H1 (cell line): Measurements from ENCODE around the gene ODC1. TPM values are rescaled to one million over a fixed set of nuclear protein-coding genes. Genes with fewer than 3 reads are reported as not detected.

ENCODE experiments used
- CTCF ChIA-PET: fragments of 300-600 bp; sonication (Branson Sonifier 250); formaldehyde crosslinking; loops from one replicate; lab custom pipeline; 2021; ENCODE audit not compliant: partially characterized antibody; lab: Charles Lee
- POLR2A ChIA-PET: fragments of 300-600 bp; sonication (Branson Sonifier 250); formaldehyde crosslinking; loops from one replicate; lab custom pipeline; 2021; ENCODE audit warnings: inconsistent platforms; ENCODE audit not compliant: partially characterized antibody; lab: Charles Lee
- DNase-seq, 2 experiments: peaks; one replicate each; pipeline versions ENCODE4 v3.0.0 to v3.0.0-alpha.2; 2010 to 2022; ENCODE audit warnings: low spot score in 2 of 2, low read depth in 1 of 2, mixed read lengths in 1 of 2
- FAIRE-seq: peaks from 2 replicates; lab custom pipeline; 2011; peaks lifted over from hg19 to GRCh38; lab: Jason Lieb, UNC
- H2AFZ ChIP-seq: 2 replicates; pipeline ENCODE4 v1.8.1; 2012; ENCODE audit warnings: low read length, inconsistent platforms
- H2AK5ac ChIP-seq: 2 replicates; pipeline ENCODE4 v1.6.1; 2013; ENCODE audit warnings: low read depth, low read length
- H2BK120ac ChIP-seq: replicated peaks from 2 replicates; pipeline ENCODE3; 2013; ENCODE audit warnings: low read depth, low read length, inconsistent platforms
- H2BK12ac ChIP-seq: 2 replicates; pipeline ENCODE4 v1.6.1; 2013; ENCODE audit warnings: low read depth, low read length
- H2BK15ac ChIP-seq: 2 replicates; pipeline ENCODE4 v1.6.1; 2013; ENCODE audit warnings: low read length
- H2BK20ac ChIP-seq: 2 replicates; pipeline ENCODE4 v1.6.1; 2013; ENCODE audit warnings: low read length
- H2BK5ac ChIP-seq: 2 replicates; pipeline ENCODE4 v1.6.1; 2013; ENCODE audit warnings: low read depth, low read length
- H3K14ac ChIP-seq: 2 replicates; pipeline ENCODE4 v1.6.1; 2013; ENCODE audit warnings: inconsistent platforms; ENCODE audit not compliant: insufficient read length
- H3K18ac ChIP-seq: 2 replicates; pipeline ENCODE4 v1.6.1; 2013; ENCODE audit warnings: low read length; ENCODE audit errors: extremely low read depth
- H3K23ac ChIP-seq: 2 replicates; pipeline ENCODE4 v1.6.1; 2013; ENCODE audit warnings: inconsistent platforms; ENCODE audit not compliant: insufficient read length
- H3K23me2 ChIP-seq: 2 replicates; pipeline ENCODE4 v1.6.1; 2013; ENCODE audit warnings: low read depth, low read length
- H3K27ac ChIP-seq: 2 replicates; pipeline ENCODE4 v1.6.1; 2011; ENCODE audit warnings: low read depth, low read length, inconsistent platforms
- H3K27me3 ChIP-seq, 4 experiments: replicated peaks in 1 of 4; 1 replicate in 1 of 4; 2 replicates in 3 of 4; pipeline versions ENCODE4 v1.6.1 to v1.8.1; 2011 to 2013; ENCODE audit warnings: low read length in 3 of 4, mild to moderate bottlenecking in 3 of 4, inconsistent platforms in 2 of 4, mixed read lengths in 2 of 4, moderate library complexity in 1 of 4; ENCODE audit not compliant: control insufficient read depth in 3 of 4, insufficient read depth in 3 of 4; ENCODE audit errors: extremely low read depth in 1 of 4
- H3K36me3 ChIP-seq, 4 experiments: 2 replicates each; pipeline versions ENCODE4 v1.6.1 to v1.8.1; 2011 to 2013; ENCODE audit warnings: mild to moderate bottlenecking in 4 of 4, low read length in 3 of 4, moderate library complexity in 2 of 4, control low read depth in 1 of 4, inconsistent platforms in 1 of 4; ENCODE audit not compliant: insufficient read depth in 4 of 4, control insufficient read depth in 2 of 4
- H3K4ac ChIP-seq: replicated peaks from 2 replicates; pipeline ENCODE3; 2013; ENCODE audit warnings: low read length, low read depth, mixed read lengths, inconsistent platforms; ENCODE audit not compliant: insufficient read length
- H3K4me1 ChIP-seq, 4 experiments: replicated peaks in 1 of 4; 1 replicate in 1 of 4; 2 replicates in 3 of 4; pipeline versions ENCODE4 v1.6.1 to v1.8.1; 2011 to 2013; ENCODE audit warnings: low read length in 3 of 4, inconsistent platforms in 2 of 4, mixed read lengths in 1 of 4; ENCODE audit not compliant: insufficient read depth in 4 of 4, control insufficient read depth in 3 of 4
- H3K4me2 ChIP-seq, 2 experiments: 2 replicates each; pipeline versions ENCODE4 v1.6.1 to v1.8.1; 2011 to 2013; ENCODE audit warnings: low read depth in 2 of 2, low read length in 2 of 2, control low read depth in 1 of 2, inconsistent platforms in 1 of 2, mild to moderate bottlenecking in 1 of 2; ENCODE audit not compliant: insufficient read depth in 1 of 2
- H3K4me3 ChIP-seq, 4 experiments: fragments of 200-600, 300-600 bp in 1 of 4; sonication (generic), shearing (Covaris generic), sonication (Bioruptor Twin) in 1 of 4; 2 replicates each; pipeline versions ENCODE4 v1.5.1 to v1.8.1; 2011 to 2016; ENCODE audit warnings: low read length in 4 of 4, low read depth in 3 of 4, control low read depth in 2 of 4, inconsistent platforms in 2 of 4, mild to moderate bottlenecking in 2 of 4, mixed read lengths in 1 of 4, moderate library complexity in 1 of 4; ENCODE audit not compliant: insufficient read depth in 2 of 4; ENCODE audit errors: extremely low read depth in 1 of 4
- H3K56ac ChIP-seq: replicated peaks from 2 replicates; pipeline ENCODE3; 2013; ENCODE audit warnings: low read depth, mild to moderate bottlenecking, mixed read lengths, low read length, inconsistent platforms; ENCODE audit not compliant: insufficient read length
- H3K79me1 ChIP-seq: 2 replicates; pipeline ENCODE4 v1.6.1; 2013; ENCODE audit warnings: low read depth, low read length, control low read depth
- H3K79me2 ChIP-seq, 2 experiments: 2 replicates each; pipeline versions ENCODE4 v1.6.1 to v1.8.1; 2012 to 2013; ENCODE audit warnings: low read length in 2 of 2, mild to moderate bottlenecking in 2 of 2, inconsistent platforms in 1 of 2; ENCODE audit not compliant: insufficient read depth in 2 of 2, control insufficient read depth in 1 of 2
- H3K9ac ChIP-seq, 4 experiments: replicated peaks in 1 of 4; 1 replicate in 1 of 4; 2 replicates in 3 of 4; pipeline versions ENCODE4 v1.6.1 to v1.8.1; 2011 to 2013; ENCODE audit warnings: low read depth in 3 of 4, low read length in 3 of 4, control low read depth in 2 of 4, mild to moderate bottlenecking in 2 of 4, moderate library complexity in 2 of 4, inconsistent platforms in 1 of 4; ENCODE audit errors: extremely low read depth in 1 of 4
- H3K9me3 ChIP-seq, 2 experiments: 2 replicates each; pipeline versions ENCODE4 v1.6.1 to v1.8.1; 2012 to 2013; ENCODE audit warnings: mild to moderate bottlenecking in 2 of 2, moderate library complexity in 2 of 2, control low read depth in 1 of 2, inconsistent platforms in 1 of 2, low read depth in 1 of 2, low read length in 1 of 2, mixed read lengths in 1 of 2; ENCODE audit not compliant: insufficient read depth in 2 of 2
- H4K20me1 ChIP-seq, 2 experiments: replicated peaks in 1 of 2; 2 replicates each; pipeline versions ENCODE3 to v1.8.1; 2011 to 2013; ENCODE audit warnings: inconsistent platforms in 2 of 2, low read length in 2 of 2, mild to moderate bottlenecking in 1 of 2; ENCODE audit not compliant: insufficient read depth in 2 of 2, control insufficient read depth in 1 of 2
- H4K5ac ChIP-seq: 2 replicates; pipeline ENCODE4 v1.6.1; 2013; ENCODE audit warnings: low read length, low read depth, mixed read lengths, inconsistent platforms; ENCODE audit not compliant: insufficient read length
- H4K8ac ChIP-seq: 2 replicates; pipeline ENCODE4 v1.8.0; 2013; ENCODE audit warnings: mild to moderate bottlenecking, moderate library complexity, low read length, inconsistent platforms; ENCODE audit not compliant: insufficient read depth; ENCODE audit errors: extremely low read depth
- H4K91ac ChIP-seq: replicated peaks from 2 replicates; pipeline ENCODE3; 2013; ENCODE audit warnings: low read length, mixed read lengths, inconsistent platforms; ENCODE audit not compliant: insufficient read length
- BCL11A ChIP-seq, 2 experiments: IDR thresholded peaks; one replicate each; pipeline ENCODE4 v1.6.1; 2011; ENCODE audit warnings: low read depth in 2 of 2, low read length in 2 of 2, mild to moderate bottlenecking in 2 of 2
- EZH2 ChIP-seq: fragments of 200-600 bp; sonication (generic); IDR thresholded peaks from 2 replicates; pipeline ENCODE4 v1.7.1; 2012; ENCODE audit warnings: low read depth, mild to moderate bottlenecking, moderate library complexity, low read length, inconsistent platforms; ENCODE audit not compliant: severe bottlenecking
- HDAC2 ChIP-seq, 2 experiments: fragments of 300-600 bp in 1 of 2; sonication (generic) in 1 of 2; IDR thresholded peaks; 2 replicates each; pipeline ENCODE4 v1.6.1; 2011 to 2012; ENCODE audit warnings: low read depth in 2 of 2, low read length in 2 of 2, mild to moderate bottlenecking in 2 of 2, moderate library complexity in 2 of 2, borderline replicate concordance in 1 of 2, inconsistent platforms in 1 of 2
- NRF1 ChIP-seq: IDR thresholded peaks from 2 replicates; pipeline ENCODE4 v1.6.1; 2011; ENCODE audit warnings: mild to moderate bottlenecking, low read depth, low read length, improper control_type of control experiment
- RFX5 ChIP-seq: IDR thresholded peaks from 2 replicates; pipeline ENCODE4 v1.6.1; 2011; ENCODE audit warnings: low read depth, low read length, improper control_type of control experiment, borderline replicate concordance
- SUZ12 ChIP-seq: fragments of 200-600 bp; sonication (generic); IDR thresholded peaks from 2 replicates; pipeline ENCODE4 v1.6.1; 2012; ENCODE audit warnings: mild to moderate bottlenecking, inconsistent platforms, low read length, moderate library complexity, mixed read lengths
- TAF1 ChIP-seq: IDR thresholded peaks from 2 replicates; pipeline ENCODE4 v1.6.1; 2011; ENCODE audit warnings: mild to moderate bottlenecking, low read depth, low read length
- TEAD4 ChIP-seq: IDR thresholded peaks from 2 replicates; pipeline ENCODE4 v1.6.1; 2012; ENCODE audit warnings: low read depth, low read length, inconsistent platforms, mixed read lengths
- WGBS, 2 experiments: shearing (Covaris generic) in 1 of 2; methylation state at CpG; one replicate each; pipeline versions ENCODE4 v1.1.6 to v1.1.7; 2013 to 2015; ENCODE audit warnings: low lambda C conversion rate in 2 of 2, mixed read lengths in 2 of 2, inconsistent platforms in 1 of 2, low coverage in 1 of 2, missing lambda C conversion rate in 1 of 2; ENCODE audit not compliant: insufficient replicate concordance in 2 of 2, insufficient coverage in 1 of 2, insufficient read length in 1 of 2; ENCODE audit errors: extremely low coverage in 1 of 2, missing lambda C conversion rate in 1 of 2; 5-methylcytosine and 5-hydroxymethylcytosine counted together
- polyA plus RNA-seq, 7 experiments: library from polyadenylated mRNA; depleted of rRNA in 3 of 7; stranded (reverse) in 5 of 7; unstranded in 2 of 7; fragments of >200 nt in 5 of 7; fragments of 200-250 nt in 2 of 7; gene quantifications; 1 replicate in 5 of 7; 2 replicates in 1 of 7; 4 replicates in 1 of 7; pipeline versions ENCODE4 v1.2.1 to v1.2.3, GENCODE V29; 2011 to 2013; ENCODE audit warnings: missing spikeins in 2 of 7, mixed read lengths in 2 of 7
- total RNA-seq: library from RNA; stranded (reverse); fragmentation: NEBNext Ultra II Directional; extraction: Animal tissue kit (Norgen Biotek cat#: 25700); gene quantifications from 2 replicates; pipeline ENCODE4 v1.2.1, GENCODE V29; 2021
- TF ChIP-seq, protein P1 (sequence below): IDR thresholded peaks from 2 replicates; pipeline ENCODE4 v1.6.1; 2011; ENCODE audit warnings: low read depth, mild to moderate bottlenecking, low read length; ENCODE audit not compliant: insufficient read depth
- TF ChIP-seq, protein P2 (sequence below): IDR thresholded peaks from 2 replicates; pipeline ENCODE4 v1.6.1; 2012; ENCODE audit warnings: inconsistent platforms

ODC1 gene
- total and polyA plus RNA-seq, 2 of the 8 experiments (the other 6 are each of a cell fraction or from before 2014, with no cell fraction given), result 57.2 to 76.7 TPM

DNA sequence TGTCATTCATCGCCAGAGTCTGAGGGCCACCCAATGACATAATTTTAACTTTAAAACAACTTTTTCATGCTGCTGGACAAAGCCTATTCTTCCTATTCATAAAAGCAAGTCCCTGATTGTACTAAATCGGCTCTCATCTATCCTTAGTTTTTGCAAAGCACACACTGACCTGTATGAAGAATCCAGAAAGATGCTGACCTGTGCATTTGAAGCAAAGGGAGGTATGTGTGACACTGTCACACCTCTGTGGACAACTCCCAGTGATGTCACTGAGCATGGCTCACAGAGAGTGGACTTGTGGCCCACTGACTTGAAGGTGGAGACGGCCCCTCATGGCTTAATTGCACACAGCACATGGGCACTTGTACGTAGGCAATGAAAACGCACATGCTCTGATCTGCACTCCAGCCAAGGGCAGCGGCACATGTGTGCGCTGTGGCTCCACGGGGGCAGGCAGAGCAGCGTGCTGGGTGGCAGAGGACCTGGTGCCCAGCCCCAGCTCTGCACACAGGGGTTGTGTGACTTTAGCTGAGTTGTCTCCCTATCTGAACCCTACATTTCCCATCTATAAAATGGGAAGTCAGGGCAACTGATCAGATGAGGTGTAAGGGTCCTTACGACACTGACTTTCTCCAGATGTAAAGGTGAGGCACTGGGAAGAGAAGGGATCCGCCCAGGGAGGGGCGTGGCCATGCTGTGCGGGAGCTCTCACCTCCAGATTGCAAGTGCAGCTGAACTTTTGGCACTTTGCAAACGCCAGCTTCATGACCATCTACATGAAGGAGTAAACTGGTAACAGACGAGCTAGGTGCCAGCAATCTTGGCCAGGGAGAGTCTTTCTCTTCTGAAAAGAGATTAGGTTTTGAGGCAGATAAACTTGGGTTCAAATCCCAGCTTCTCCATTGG, 14.3 kb upstream of the ODC1 start:
- Histone ChIP-seq H3K79me2 (no peaks in the 10 kb centered on the region), H3K27ac (no peak overlapping the region), H2BK120ac (no peak overlapping the region), H3K36me3 (no peaks in the 10 kb centered on the region), H3K79me1 (no peaks in the 10 kb centered on the region), H3K9me3 (no peaks in the 10 kb centered on the region), H2AFZ (peak overlapping the region; percentile 85; the same call in 1 of the 2 replicates), H3K4me1 (no peaks in the 10 kb centered on the region), H2BK20ac (0 out of 2 replicates have a peak overlapping the region, but pooled peaks have one; percentile 66), H2BK5ac (no peak overlapping the region), H4K8ac (no peak overlapping the region), H4K20me1 (no peaks in the 10 kb centered on the region), H2AK5ac (no peak overlapping the region; the same call in 1 of the 2 replicates), H3K56ac (no peak overlapping the region), H3K18ac (no peak overlapping the region), H3K4ac (no peak overlapping the region), H4K5ac (no peak overlapping the region), H2BK12ac (0 out of 2 replicates have a peak overlapping the region, but pooled peaks have one; percentile 65), H3K4me3 (no peak overlapping the region), H3K23ac (no peak overlapping the region), H4K91ac (no peak overlapping the region), H3K27me3 (0 out of 7 replicates have a peak, but pooled peaks cover 0 to 2% (median 0%) of the 10 kb centered on the region in 4 experiments), H3K9ac (no peak overlapping the region), H3K14ac (no peak overlapping the region), H3K23me2 (no peaks in the 10 kb centered on the region), H2BK15ac (no peak overlapping the region), H3K4me2 (no peak overlapping the region)
- FAIRE-seq, result no peak
- WGBS, 2 experiments, result 75% methylated on average over 15 of the region's 15 CpGs; no CpG with 5 or more reads in 1 of the 2 experiments
- ChIA-PET POLR2A (no interaction called here), CTCF (interaction anchor here (1.2 to 2.4 kb wide), 2 partner anchors 10 to 197 kb away, joined by 4 to 15 read pairs; no protein-coding TSS in a partner anchor)
- no peak for DNase-seq
- TF ChIP-seq TAF1, result no peak
- TF ChIP-seq, protein P1, sequence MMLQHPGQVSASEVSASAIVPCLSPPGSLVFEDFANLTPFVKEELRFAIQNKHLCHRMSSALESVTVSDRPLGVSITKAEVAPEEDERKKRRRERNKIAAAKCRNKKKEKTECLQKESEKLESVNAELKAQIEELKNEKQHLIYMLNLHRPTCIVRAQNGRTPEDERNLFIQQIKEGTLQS, result no peak
- TF ChIP-seq, protein P2, sequence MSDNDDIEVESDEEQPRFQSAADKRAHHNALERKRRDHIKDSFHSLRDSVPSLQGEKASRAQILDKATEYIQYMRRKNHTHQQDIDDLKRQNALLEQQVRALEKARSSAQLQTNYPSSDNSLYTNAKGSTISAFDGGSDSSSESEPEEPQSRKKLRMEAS, result no peak
- TF ChIP-seq RFX5, result no peak
- no peak for TF ChIP-seq HDAC2 (IDR thresholded peaks at IDR 0.05; ENCODE audit: borderline replicate concordance in 1 of 2, low read depth in 2 of 2, low read length in 2 of 2)
- TF ChIP-seq SUZ12, result no peak
- no peak for TF ChIP-seq TEAD4
- TF ChIP-seq BCL11A (IDR thresholded peaks at IDR 0.05; ENCODE audit: low read depth in 2 of 2, low read length in 2 of 2), result no peak
- no peak for TF ChIP-seq NRF1
- TF ChIP-seq EZH2, result no peak
